Neural cell (in vitro differentiated cells): ENCODE measurements around the gene MYPN.

Source experiments
- EZH2 ChIP-seq: fragments of 200-600, 300-800 bp; shearing (Covaris generic), sonication (generic); IDR thresholded peaks from 2 replicates; pipeline ENCODE4 v1.6.1; 2014; ENCODE audit warnings: antibody characterized with exemption, low read length, borderline replicate concordance, mild to moderate bottlenecking; ENCODE audit not compliant: insufficient read depth, poor library complexity, severe bottlenecking
- TAF1 ChIP-seq: IDR thresholded peaks from 2 replicates; pipeline ENCODE4 v1.6.1; 2012; ENCODE audit warnings: low read depth
- TF ChIP-seq, protein P1 (sequence below): fragments of 450-650 bp; IDR thresholded peaks from 2 replicates; pipeline ENCODE4 v1.5.1; 2014; ENCODE audit warnings: antibody characterized with exemption, mild to moderate bottlenecking, moderate library complexity; ENCODE audit not compliant: poor library complexity, severe bottlenecking

DNA sequence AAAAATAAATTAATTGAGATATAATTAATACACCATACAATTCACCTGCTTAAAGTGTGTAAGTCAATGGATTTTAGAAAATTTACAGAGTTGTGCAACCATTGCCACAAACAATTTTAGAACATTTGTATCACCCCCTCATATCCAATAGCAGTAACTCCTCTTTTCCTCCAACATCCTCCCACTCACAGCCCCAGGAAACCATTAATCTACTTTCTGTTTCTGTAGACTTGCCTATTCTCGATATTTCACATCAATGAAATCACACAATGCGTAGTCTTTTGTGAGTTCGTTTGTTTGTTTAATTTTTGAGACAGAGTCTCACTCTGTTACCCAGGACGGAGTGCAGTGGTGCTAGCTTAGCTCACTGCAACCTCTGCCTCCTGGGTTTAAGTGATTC, 20.5 kb upstream of the MYPN start:
- TF ChIP-seq EZH2: no peak
- TF ChIP-seq, protein P1, sequence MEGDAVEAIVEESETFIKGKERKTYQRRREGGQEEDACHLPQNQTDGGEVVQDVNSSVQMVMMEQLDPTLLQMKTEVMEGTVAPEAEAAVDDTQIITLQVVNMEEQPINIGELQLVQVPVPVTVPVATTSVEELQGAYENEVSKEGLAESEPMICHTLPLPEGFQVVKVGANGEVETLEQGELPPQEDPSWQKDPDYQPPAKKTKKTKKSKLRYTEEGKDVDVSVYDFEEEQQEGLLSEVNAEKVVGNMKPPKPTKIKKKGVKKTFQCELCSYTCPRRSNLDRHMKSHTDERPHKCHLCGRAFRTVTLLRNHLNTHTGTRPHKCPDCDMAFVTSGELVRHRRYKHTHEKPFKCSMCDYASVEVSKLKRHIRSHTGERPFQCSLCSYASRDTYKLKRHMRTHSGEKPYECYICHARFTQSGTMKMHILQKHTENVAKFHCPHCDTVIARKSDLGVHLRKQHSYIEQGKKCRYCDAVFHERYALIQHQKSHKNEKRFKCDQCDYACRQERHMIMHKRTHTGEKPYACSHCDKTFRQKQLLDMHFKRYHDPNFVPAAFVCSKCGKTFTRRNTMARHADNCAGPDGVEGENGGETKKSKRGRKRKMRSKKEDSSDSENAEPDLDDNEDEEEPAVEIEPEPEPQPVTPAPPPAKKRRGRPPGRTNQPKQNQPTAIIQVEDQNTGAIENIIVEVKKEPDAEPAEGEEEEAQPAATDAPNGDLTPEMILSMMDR: no peak
- TF ChIP-seq TAF1: no peak
